GM12801 (cell line): ENCODE results near the gene DDX51.

ENCODE experiments used
- TF ChIP-seq, protein P1 (sequence below): IDR thresholded peaks from one replicate; pipeline ENCODE4 v1.5.1; 2011; ENCODE audit warnings: control low read depth; ENCODE audit not compliant: insufficient read length; ENCODE audit errors: extremely low read depth

The DDX51 gene

GRCh38 chr12:132157733-132158409 lies 13.8 kb upstream of the DDX51 start:
- TF ChIP-seq, protein P1, sequence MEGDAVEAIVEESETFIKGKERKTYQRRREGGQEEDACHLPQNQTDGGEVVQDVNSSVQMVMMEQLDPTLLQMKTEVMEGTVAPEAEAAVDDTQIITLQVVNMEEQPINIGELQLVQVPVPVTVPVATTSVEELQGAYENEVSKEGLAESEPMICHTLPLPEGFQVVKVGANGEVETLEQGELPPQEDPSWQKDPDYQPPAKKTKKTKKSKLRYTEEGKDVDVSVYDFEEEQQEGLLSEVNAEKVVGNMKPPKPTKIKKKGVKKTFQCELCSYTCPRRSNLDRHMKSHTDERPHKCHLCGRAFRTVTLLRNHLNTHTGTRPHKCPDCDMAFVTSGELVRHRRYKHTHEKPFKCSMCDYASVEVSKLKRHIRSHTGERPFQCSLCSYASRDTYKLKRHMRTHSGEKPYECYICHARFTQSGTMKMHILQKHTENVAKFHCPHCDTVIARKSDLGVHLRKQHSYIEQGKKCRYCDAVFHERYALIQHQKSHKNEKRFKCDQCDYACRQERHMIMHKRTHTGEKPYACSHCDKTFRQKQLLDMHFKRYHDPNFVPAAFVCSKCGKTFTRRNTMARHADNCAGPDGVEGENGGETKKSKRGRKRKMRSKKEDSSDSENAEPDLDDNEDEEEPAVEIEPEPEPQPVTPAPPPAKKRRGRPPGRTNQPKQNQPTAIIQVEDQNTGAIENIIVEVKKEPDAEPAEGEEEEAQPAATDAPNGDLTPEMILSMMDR, result no peak

GRCh38 chr12:132156573-132157325 lies 12.6 kb upstream of the DDX51 start:
- TF ChIP-seq, protein P1, result no peak

GRCh38 chr12:132155771-132156572 lies 11.9 kb upstream of the DDX51 start:
- TF ChIP-seq, protein P1, result no peak

GRCh38 chr12:132154941-132155770 lies 11.0 kb upstream of the DDX51 start:
- TF ChIP-seq, protein P1, result no peak

- TF ChIP-seq, protein P1, result no peak
These were observed 10.2 kb upstream of the DDX51 start for GRCh38 chr12:132154341-132154761.

DNA sequence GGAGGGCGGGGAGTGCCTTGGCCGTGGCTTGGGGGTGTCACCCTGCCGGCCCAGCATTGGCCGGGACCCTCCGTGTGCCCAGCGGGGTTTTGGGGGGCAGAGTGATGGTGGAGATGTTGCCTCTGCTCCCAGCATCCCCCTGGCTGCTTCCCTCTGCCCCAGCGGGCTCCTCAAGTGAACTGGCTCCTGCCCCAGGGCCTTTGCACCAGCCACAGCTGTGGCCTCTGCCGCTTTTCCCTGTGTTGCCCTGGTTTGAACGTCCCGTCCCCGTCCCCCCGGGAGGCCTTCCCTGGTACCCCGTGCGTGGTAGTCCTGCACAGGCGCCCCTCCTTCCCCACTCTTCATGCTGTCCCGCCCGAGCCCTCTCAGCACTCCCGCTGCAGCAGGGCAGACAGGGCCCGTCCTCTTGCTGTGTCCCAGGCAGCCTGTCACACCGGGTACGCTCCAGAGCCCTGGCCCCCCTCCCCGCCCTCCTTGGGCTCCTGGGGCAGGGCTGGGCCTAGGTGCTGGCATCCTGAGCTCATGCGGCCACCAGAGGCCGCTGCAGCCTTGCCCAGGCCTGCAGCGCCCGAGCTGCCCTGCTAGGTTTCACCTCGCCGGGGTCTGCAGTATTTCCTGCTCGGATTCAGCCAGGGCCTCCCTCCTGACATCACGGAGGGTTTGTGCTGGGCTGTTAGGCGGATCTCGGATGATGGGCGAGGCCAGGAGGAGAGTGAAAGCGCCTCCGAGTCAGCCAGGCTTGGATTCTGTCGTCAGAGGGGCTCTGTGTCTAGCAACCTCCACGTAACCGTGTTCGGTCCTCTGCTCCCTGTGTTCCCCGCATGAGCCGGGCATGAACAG lies 9.6 kb upstream of the DDX51 start:
- TF ChIP-seq, protein P1, result no peak
